Endothelial cell of umbilical vein (primary cell): ENCODE measurements around the gene KCNJ6. TPM values are rescaled to one million over a fixed set of nuclear protein-coding genes. Genes with fewer than 3 reads are reported as not detected.

Experiments used
- BruUV-seq: library from RNA; stranded (reverse); fragments of 400-500 nt; replicated peaks from 2 replicates; lab custom pipeline; 2021; lab: Mats Ljungman, UMichigan
- CTCF ChIA-PET: fragments of 300-600, 350-600 bp; sonication (Branson Sonifier 250); formaldehyde crosslinking; loops from one replicate; lab custom pipeline; 2021; ENCODE audit warnings: antibody characterized with exemption, inconsistent platforms; lab: Charles Lee
- POLR2A ChIA-PET: fragments of 300-600, 350-600 bp; sonication (Branson Sonifier 250); formaldehyde crosslinking; loops from one replicate; lab custom pipeline; 2021; ENCODE audit warnings: antibody characterized with exemption, inconsistent platforms; lab: Charles Lee
- DNase-seq: peaks from one replicate; pipeline ENCODE4 v3.0.0-alpha.2; 2011; ENCODE audit warnings: low read depth, low spot score
- FAIRE-seq: peaks from 2 replicates; lab custom pipeline; 2011; peaks lifted over from hg19 to GRCh38; lab: Jason Lieb, UNC
- H2AFZ ChIP-seq: 2 replicates; pipeline ENCODE4 v1.6.0; 2012; ENCODE audit warnings: low read depth, low read length, control low read depth, inconsistent platforms
- H3K27ac ChIP-seq: 2 replicates; pipeline ENCODE4 v1.5.1; 2011; ENCODE audit warnings: low read depth, mild to moderate bottlenecking, control low read depth, low read length, moderate library complexity; ENCODE audit not compliant: insufficient read depth
- H3K27me3 ChIP-seq, 2 experiments: 2 replicates each; pipeline versions ENCODE4 v1.6.0 to v1.6.1; 2011; ENCODE audit warnings: low read length in 2 of 2, mixed read lengths in 1 of 2; ENCODE audit not compliant: control insufficient read depth in 2 of 2, insufficient read depth in 2 of 2
- H3K36me3 ChIP-seq, 2 experiments: 2 replicates in 1 of 2; 3 replicates in 1 of 2; pipeline ENCODE4 v1.5.1; 2011; ENCODE audit warnings: low read length in 2 of 2, mild to moderate bottlenecking in 1 of 2, moderate library complexity in 1 of 2; ENCODE audit not compliant: control insufficient read depth in 2 of 2, insufficient read depth in 2 of 2; ENCODE audit errors: extremely low read depth in 1 of 2
- H3K4me1 ChIP-seq: 3 replicates; pipeline ENCODE4 v1.5.1; 2011; ENCODE audit warnings: mild to moderate bottlenecking, low read length; ENCODE audit not compliant: control insufficient read depth, insufficient read depth; ENCODE audit errors: extremely low read depth
- H3K4me2 ChIP-seq: 2 replicates; pipeline ENCODE4 v1.6.1; 2011; ENCODE audit warnings: low read length, control low read depth, mixed read lengths; ENCODE audit not compliant: insufficient read depth
- H3K4me3 ChIP-seq, 3 experiments: fragments of 200-600 bp in 1 of 3; sonication (generic), shearing (Covaris generic) in 1 of 3; replicated peaks in 1 of 3; 2 replicates each; pipeline ENCODE4 v1.5.1; 2011 to 2016; ENCODE audit warnings: control low read depth in 3 of 3, low read length in 3 of 3, mild to moderate bottlenecking in 2 of 3, inconsistent platforms in 1 of 3, low read depth in 1 of 3, moderate library complexity in 1 of 3; ENCODE audit not compliant: insufficient read depth in 1 of 3
- H3K79me2 ChIP-seq: 2 replicates; pipeline ENCODE4 v1.6.0; 2012; ENCODE audit warnings: low read length, inconsistent platforms; ENCODE audit not compliant: control insufficient read depth, insufficient read depth
- H3K9ac ChIP-seq: replicated peaks from 2 replicates; pipeline ENCODE3; 2011; ENCODE audit warnings: low read length, control low read depth; ENCODE audit not compliant: insufficient read depth; ENCODE audit errors: extremely low read depth
- H3K9me1 ChIP-seq: replicated peaks from 3 replicates; pipeline ENCODE4 v1.6.0; 2011; ENCODE audit warnings: mild to moderate bottlenecking, low read length; ENCODE audit not compliant: control insufficient read depth, insufficient read depth; ENCODE audit errors: extremely low read depth
- H3K9me3 ChIP-seq: replicated peaks from 2 replicates; pipeline ENCODE4 v1.5.1; 2012; ENCODE audit warnings: low read length, inconsistent platforms; ENCODE audit not compliant: control insufficient read depth, insufficient read depth
- H4K20me1 ChIP-seq: replicated peaks from 2 replicates; pipeline ENCODE3; 2011; ENCODE audit warnings: mild to moderate bottlenecking, low read length; ENCODE audit not compliant: control insufficient read depth, insufficient read depth; ENCODE audit errors: extremely low read depth
- EZH2 ChIP-seq: IDR thresholded peaks from 2 replicates; pipeline ENCODE4 v1.6.1; 2012; ENCODE audit warnings: borderline replicate concordance, low read depth, mild to moderate bottlenecking, moderate library complexity, low read length, inconsistent platforms; ENCODE audit not compliant: severe bottlenecking
- FOS ChIP-seq: IDR thresholded peaks from 2 replicates; pipeline ENCODE4 v1.6.1; 2011; ENCODE audit warnings: mild to moderate bottlenecking, low read length, moderate library complexity, borderline replicate concordance; ENCODE audit not compliant: insufficient read depth
- GATA2 ChIP-seq: IDR thresholded peaks from 2 replicates; pipeline ENCODE4 v1.7.0; 2011; ENCODE audit warnings: low read depth, mild to moderate bottlenecking, moderate library complexity, mixed read lengths, low read length; ENCODE audit not compliant: insufficient read length, insufficient read depth
- JUN ChIP-seq: IDR thresholded peaks from 2 replicates; pipeline ENCODE4 v1.6.1; 2011; ENCODE audit warnings: borderline replicate concordance, low read depth; ENCODE audit not compliant: insufficient read length, insufficient read depth
- MYC ChIP-seq: IDR thresholded peaks from one replicate; pipeline ENCODE4 v1.6.1; 2011; ENCODE audit warnings: mild to moderate bottlenecking, low read depth, low read length
- POLR2A ChIP-seq: IDR thresholded peaks from 2 replicates; pipeline ENCODE4 v1.6.1; 2012; ENCODE audit warnings: low read depth, mild to moderate bottlenecking, control low read depth, low read length
- POLR2AphosphoS5 ChIP-seq: IDR thresholded peaks from 2 replicates; pipeline ENCODE4 v1.6.1; 2012; ENCODE audit warnings: low read depth, mild to moderate bottlenecking, control low read depth, low read length, moderate library complexity; ENCODE audit not compliant: insufficient read depth
- dilution Hi-C: fragments of 300-500 bp; cut with MboI; formaldehyde crosslinking; loops from one replicate; pipeline ENCODE4 v1.15.0; 2019; ENCODE audit warnings: low sequenced_read_pairs; ENCODE audit not compliant: extremely low pct_ligation_motif_present
- intact Hi-C: fragments of 100-400 bp; cut with micrococcal nuclease; formaldehyde crosslinking; loops from one replicate; pipeline ENCODE4 v1.10.0; 2022
- polyA plus RNA-seq, 4 experiments: library from polyadenylated mRNA; depleted of rRNA in 3 of 4; stranded (reverse) in 3 of 4; unstranded in 1 of 4; fragments of >200 nt; gene quantifications; 2 replicates each; pipeline versions ENCODE4 v1.2.1 to v1.2.3, GENCODE V29; 2011 to 2012; ENCODE audit warnings: missing spikeins in 1 of 4
- total RNA-seq: library from RNA; stranded (reverse); gene quantifications from 2 replicates; pipeline ENCODE4 v1.2.3, GENCODE V29; 2021
- TF ChIP-seq, protein P1 (sequence below): IDR thresholded peaks from 2 replicates; pipeline ENCODE4 v1.6.1; 2011; ENCODE audit not compliant: insufficient read depth, insufficient read length
- TF ChIP-seq, protein P2 (sequence below), 2 donors: IDR thresholded peaks; 1 replicate in 1 of 2; 2 replicates in 1 of 2; pipeline ENCODE4 v1.5.1; 2011; ENCODE audit warnings: low read length in 2 of 2, mild to moderate bottlenecking in 2 of 2, moderate library complexity in 2 of 2, control low read depth in 1 of 2, inconsistent platforms in 1 of 2, low read depth in 1 of 2; ENCODE audit not compliant: insufficient read depth in 1 of 2; ENCODE audit errors: extremely low read depth in 1 of 2

Gene KCNJ6
- total and polyA plus RNA-seq, 2 donors (not counting 3 experiments of a cell fraction or from before 2014, with no cell fraction given) = not detected

DNA sequence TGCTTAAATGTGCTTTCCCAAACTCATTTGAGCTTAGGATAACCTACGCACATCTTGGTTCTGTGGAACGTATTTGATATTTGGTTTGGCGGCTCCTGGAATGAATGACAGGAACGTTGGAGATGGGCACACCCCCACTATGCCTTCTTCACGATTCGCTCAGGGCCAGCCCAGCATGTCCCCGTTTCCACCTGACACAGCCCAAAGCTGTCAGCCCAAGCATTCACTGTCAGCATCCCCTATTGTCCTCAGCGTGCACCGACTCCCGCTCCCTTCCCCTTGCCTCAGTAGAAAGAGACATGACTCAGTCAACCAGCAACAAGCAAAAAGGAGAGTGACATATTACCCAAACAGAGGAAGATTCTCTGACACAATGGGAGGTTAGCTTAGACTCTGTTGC, 181.4 kb downstream of the KCNJ6 start:
- dilution Hi-C loops = no loop called here
- BruUV-seq = no TSS peak
- no peak for FAIRE-seq

More for the DNA sequence above, 181.4 kb downstream of the KCNJ6 start:
- TF ChIP-seq FOS = no peak
- no peak for TF ChIP-seq EZH2
- no peak for TF ChIP-seq GATA2
- TF ChIP-seq POLR2A = no peak
- TF ChIP-seq MYC = no peak
- no peak for TF ChIP-seq POLR2AphosphoS5
- TF ChIP-seq, protein P1, sequence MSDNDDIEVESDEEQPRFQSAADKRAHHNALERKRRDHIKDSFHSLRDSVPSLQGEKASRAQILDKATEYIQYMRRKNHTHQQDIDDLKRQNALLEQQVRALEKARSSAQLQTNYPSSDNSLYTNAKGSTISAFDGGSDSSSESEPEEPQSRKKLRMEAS = no peak
- no peak for TF ChIP-seq JUN
- TF ChIP-seq, protein P2, sequence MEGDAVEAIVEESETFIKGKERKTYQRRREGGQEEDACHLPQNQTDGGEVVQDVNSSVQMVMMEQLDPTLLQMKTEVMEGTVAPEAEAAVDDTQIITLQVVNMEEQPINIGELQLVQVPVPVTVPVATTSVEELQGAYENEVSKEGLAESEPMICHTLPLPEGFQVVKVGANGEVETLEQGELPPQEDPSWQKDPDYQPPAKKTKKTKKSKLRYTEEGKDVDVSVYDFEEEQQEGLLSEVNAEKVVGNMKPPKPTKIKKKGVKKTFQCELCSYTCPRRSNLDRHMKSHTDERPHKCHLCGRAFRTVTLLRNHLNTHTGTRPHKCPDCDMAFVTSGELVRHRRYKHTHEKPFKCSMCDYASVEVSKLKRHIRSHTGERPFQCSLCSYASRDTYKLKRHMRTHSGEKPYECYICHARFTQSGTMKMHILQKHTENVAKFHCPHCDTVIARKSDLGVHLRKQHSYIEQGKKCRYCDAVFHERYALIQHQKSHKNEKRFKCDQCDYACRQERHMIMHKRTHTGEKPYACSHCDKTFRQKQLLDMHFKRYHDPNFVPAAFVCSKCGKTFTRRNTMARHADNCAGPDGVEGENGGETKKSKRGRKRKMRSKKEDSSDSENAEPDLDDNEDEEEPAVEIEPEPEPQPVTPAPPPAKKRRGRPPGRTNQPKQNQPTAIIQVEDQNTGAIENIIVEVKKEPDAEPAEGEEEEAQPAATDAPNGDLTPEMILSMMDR (IDR thresholded peaks at IDR 0.05; ENCODE audit: extremely low read depth in 1 of 2, insufficient read depth in 1 of 2, low read depth in 1 of 2, low read length in 2 of 2) = no peak
- no peaks in the 10 kb centered on the region for H3K9me3 ChIP-seq
- H2AFZ ChIP-seq = no peak overlapping the region
- no peak for DNase-seq
- H3K79me2 ChIP-seq = no peaks in the 10 kb centered on the region
- no peak overlapping the region for H3K4me3 ChIP-seq
- no peaks in the 10 kb centered on the region for H4K20me1 ChIP-seq
- CTCF ChIA-PET = no interaction called here
- no peaks in the 10 kb centered on the region for H3K36me3 ChIP-seq
- POLR2A ChIA-PET = no interaction called here
- no peak overlapping the region for H3K27ac ChIP-seq
- no peaks in the 10 kb centered on the region for H3K4me1 ChIP-seq
- H3K27me3 ChIP-seq = peaks cover 3 to 14% of the 10 kb centered on the region in 2 experiments
- intact Hi-C loops = no loop called here
- no peak overlapping the region for H3K4me2 ChIP-seq
- H3K9me1 ChIP-seq = no peaks in the 10 kb centered on the region
- no peak overlapping the region for H3K9ac ChIP-seq
